Smooth muscle cell (in vitro differentiated cells): ENCODE results near the gene RGL3. TPM values are rescaled to one million over a fixed set of nuclear protein-coding genes. Genes with fewer than 3 reads are reported as not detected.
A peak's percentile ranks its signal among the peaks of the same experiment; 100 is the strongest.

Experiments
- DNase-seq: peaks from one replicate; lab custom pipeline; 2025; ENCODE audit not compliant: unreplicated experiment; lab: John Stamatoyannopoulos, UW
- H2AFZ ChIP-seq: fragments of 200-600 bp; sonication (generic); 2 replicates; pipeline ENCODE4 v1.6.0; 2016; ENCODE audit warnings: antibody characterized with exemption, low read depth, mild to moderate bottlenecking
- H3F3A ChIP-seq: fragments of 200-600 bp; sonication (generic); 2 replicates; pipeline ENCODE4 v1.6.0; 2017; ENCODE audit warnings: antibody characterized with exemption, low read depth
- H3K27ac ChIP-seq: fragments of 200-600 bp; sonication (generic); 2 replicates; pipeline ENCODE4 v1.5.1; 2016; ENCODE audit warnings: low read depth, mild to moderate bottlenecking
- H3K27me3 ChIP-seq: fragments of 200-600 bp; sonication (generic); 2 replicates; pipeline ENCODE4 v1.6.1; 2016; ENCODE audit warnings: low read depth, mild to moderate bottlenecking
- H3K36me3 ChIP-seq: fragments of 200-600 bp; sonication (generic); 2 replicates; pipeline ENCODE4 v1.5.1; 2016; ENCODE audit warnings: low read depth
- H3K4me1 ChIP-seq: fragments of 200-600 bp; sonication (generic); 2 replicates; pipeline ENCODE4 v1.5.1; 2016; ENCODE audit warnings: low read depth
- H3K4me2 ChIP-seq: fragments of 200-600 bp; sonication (generic); 2 replicates; pipeline ENCODE4 v1.6.0; 2016; ENCODE audit warnings: mild to moderate bottlenecking
- H3K4me3 ChIP-seq: fragments of 200-600 bp; sonication (generic); 2 replicates; pipeline ENCODE4 v1.5.1; 2016; ENCODE audit warnings: mild to moderate bottlenecking
- H3K79me2 ChIP-seq: fragments of 200-600 bp; sonication (generic); 2 replicates; pipeline ENCODE4 v1.6.0; 2016; ENCODE audit warnings: low read depth, mild to moderate bottlenecking
- H3K9ac ChIP-seq: fragments of 200-600 bp; sonication (generic); 2 replicates; pipeline ENCODE4 v1.6.0; 2016; ENCODE audit warnings: low read depth
- H3K9me3 ChIP-seq: fragments of 200-600 bp; sonication (generic); replicated peaks from 2 replicates; pipeline ENCODE4 v1.5.1; 2016; ENCODE audit warnings: low read depth
- H4K20me1 ChIP-seq: fragments of 200-600 bp; sonication (generic); 2 replicates; pipeline ENCODE4 v1.6.0; 2016; ENCODE audit warnings: low read depth
- WGBS: methylation state at CpG from one replicate; pipeline ENCODE4 v1.1.7; 2016; ENCODE audit warnings: low lambda C conversion rate; 5-methylcytosine and 5-hydroxymethylcytosine counted together
- polyA plus RNA-seq: library from polyadenylated mRNA; unstranded; fragments of >200 nt; fragmentation: Nextera tagmentation; extraction: Ambion mirVana; gene quantifications from 2 replicates; pipeline ENCODE4 v1.2.1, GENCODE V29; 2016
- total RNA-seq: library from RNA; depleted of rRNA; stranded (reverse); fragments of >200 nt; gene quantifications from 2 replicates; pipeline ENCODE4 v1.2.3, GENCODE V29; 2014
- TF ChIP-seq, protein P1 (sequence below): fragments of 200-600 bp; sonication (generic); IDR thresholded peaks from 2 replicates; pipeline ENCODE4 v1.5.1; 2017; ENCODE audit warnings: borderline replicate concordance, mild to moderate bottlenecking, antibody characterized with exemption; ENCODE audit not compliant: insufficient read depth, poor library complexity, severe bottlenecking

Gene RGL3
- total and polyA plus RNA-seq, 2 experiments from 2014 or later = 5.5 to 6.6 TPM

DNA sequence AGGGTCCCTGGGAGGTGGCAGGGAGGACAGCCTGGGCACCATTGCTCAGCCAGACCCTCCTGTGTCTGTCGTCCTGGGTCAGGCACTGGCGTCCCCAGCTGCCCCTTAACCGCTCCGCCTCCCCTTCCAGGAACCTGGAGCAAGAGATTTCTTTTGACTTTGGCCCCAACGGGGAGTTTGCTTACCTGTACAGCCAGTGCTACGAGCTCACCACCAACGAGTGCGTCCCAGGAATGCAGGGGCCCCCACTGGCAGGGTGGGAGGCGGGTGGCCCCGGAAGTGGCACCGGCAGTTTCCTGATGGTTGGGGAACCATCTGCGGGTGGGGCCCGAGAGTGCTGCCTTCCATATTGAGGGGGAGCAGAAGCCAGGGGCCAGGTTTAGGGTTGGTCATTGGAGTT, 29.3 kb upstream of the RGL3 start:
- Histone ChIP-seq H2AFZ (no peak overlapping the region), H3K27ac (no peak overlapping the region), H3K4me1 (peaks cover 12% of the 10 kb centered on the region), H3K9me3 (no peaks in the 10 kb centered on the region), H3K36me3 (no peaks in the 10 kb centered on the region), H4K20me1 (no peaks in the 10 kb centered on the region), H3K9ac (no peak overlapping the region), H3F3A (no peaks in the 10 kb centered on the region), H3K4me3 (no peak overlapping the region), H3K79me2 (no peaks in the 10 kb centered on the region), H3K27me3 (no peaks in the 10 kb centered on the region), H3K4me2 (no peak overlapping the region)
- no peak for DNase-seq
- TF ChIP-seq, protein P1, sequence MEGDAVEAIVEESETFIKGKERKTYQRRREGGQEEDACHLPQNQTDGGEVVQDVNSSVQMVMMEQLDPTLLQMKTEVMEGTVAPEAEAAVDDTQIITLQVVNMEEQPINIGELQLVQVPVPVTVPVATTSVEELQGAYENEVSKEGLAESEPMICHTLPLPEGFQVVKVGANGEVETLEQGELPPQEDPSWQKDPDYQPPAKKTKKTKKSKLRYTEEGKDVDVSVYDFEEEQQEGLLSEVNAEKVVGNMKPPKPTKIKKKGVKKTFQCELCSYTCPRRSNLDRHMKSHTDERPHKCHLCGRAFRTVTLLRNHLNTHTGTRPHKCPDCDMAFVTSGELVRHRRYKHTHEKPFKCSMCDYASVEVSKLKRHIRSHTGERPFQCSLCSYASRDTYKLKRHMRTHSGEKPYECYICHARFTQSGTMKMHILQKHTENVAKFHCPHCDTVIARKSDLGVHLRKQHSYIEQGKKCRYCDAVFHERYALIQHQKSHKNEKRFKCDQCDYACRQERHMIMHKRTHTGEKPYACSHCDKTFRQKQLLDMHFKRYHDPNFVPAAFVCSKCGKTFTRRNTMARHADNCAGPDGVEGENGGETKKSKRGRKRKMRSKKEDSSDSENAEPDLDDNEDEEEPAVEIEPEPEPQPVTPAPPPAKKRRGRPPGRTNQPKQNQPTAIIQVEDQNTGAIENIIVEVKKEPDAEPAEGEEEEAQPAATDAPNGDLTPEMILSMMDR = no peak
- WGBS = 96% methylated on average over 13 of the region's 13 CpGs

DNA sequence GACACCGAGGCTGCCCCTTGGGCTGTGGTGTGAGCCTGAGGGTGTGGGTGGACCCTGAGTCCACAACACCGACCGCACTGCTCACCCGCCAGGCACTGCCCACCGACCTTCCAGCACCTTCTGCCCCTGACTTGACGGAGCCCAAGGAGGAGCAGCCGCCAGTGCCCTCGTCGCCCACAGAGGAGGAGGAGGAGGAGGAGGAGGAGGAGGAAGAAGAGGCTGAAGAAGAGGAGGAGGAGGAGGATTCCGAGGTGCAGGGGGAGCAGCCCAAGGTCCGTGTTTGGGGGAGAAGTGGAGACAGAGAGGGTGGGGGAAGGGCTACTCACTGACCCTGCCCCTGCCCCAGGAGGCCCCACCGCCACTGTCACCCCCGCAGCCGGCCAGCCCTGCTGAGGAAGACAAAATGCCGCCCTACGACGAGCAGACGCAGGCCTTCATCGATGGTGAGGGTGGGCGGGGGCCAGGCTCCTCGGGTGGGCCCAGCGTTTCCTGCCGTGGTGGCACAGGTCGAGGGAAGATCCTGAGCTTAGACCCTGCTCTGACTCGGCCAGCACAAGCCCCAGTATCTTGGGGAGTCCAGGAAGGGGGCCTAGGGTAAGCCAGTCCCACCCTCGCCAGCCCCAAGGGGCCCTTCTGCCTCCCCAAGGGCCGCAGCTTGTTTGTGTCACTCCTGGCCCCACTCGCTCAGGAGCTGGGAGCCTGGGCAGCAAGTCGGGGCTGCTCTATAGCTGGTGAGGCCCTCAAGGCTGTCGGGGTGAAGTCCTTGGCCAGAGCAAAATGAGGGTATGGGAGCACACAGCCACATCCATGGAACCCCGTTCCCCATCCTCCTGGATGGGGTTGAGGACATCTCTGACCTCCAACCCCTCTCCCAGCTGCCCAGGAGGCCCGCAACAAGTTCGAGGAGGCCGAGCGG, 28.5 kb upstream of the RGL3 start:
- Histone ChIP-seq H2AFZ (no peak overlapping the region), H3K9ac (no peak overlapping the region), H3K27ac (no peak overlapping the region), H3K27me3 (no peaks in the 10 kb centered on the region), H3K4me1 (peaks cover 12% of the 10 kb centered on the region), H4K20me1 (no peaks in the 10 kb centered on the region), H3K4me2 (no peak overlapping the region), H3F3A (no peaks in the 10 kb centered on the region), H3K36me3 (no peaks in the 10 kb centered on the region), H3K79me2 (no peaks in the 10 kb centered on the region), H3K4me3 (no peak overlapping the region), H3K9me3 (no peaks in the 10 kb centered on the region)
- 99% methylated on average over 19 of the region's 35 CpGs for WGBS
- DNase-seq = no peak
- TF ChIP-seq, protein P1 = no peak

DNA sequence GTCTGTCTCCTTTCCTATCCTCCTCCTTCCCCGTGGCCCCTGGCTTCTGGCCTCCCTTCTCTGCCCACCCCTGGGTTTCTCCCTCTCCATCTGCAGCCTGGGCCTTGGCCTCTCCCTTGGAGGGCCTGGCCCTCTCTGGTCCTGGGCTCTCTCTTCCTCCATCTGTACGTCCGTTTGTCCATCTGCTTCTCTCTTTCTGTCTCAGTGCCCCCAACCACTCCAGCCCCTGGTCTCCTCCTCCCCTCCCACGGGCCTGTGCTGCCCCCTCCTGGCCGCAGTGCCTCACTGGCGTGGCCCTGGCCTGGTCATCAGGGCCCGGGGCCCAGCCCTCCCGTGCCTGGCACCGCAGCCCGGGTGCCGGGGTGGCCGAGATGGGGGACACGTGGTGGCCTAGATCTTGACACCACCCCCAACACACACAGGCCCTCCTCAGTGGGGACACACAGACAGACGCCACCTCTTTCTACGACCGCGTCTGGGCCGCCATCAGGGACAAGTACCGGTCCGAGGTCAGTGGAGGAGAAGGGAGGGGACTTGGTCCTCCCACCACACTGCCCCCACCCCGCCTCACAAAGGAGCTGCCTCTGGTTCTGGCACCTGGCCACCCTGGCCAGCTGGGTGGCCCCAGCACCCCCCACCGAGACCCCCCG, 27.7 kb upstream of the RGL3 start:
- H3K4me3 ChIP-seq = no peak overlapping the region
- H3K4me1 ChIP-seq = peaks cover 7% of the 10 kb centered on the region
- H3K27ac ChIP-seq = no peak overlapping the region
- no peaks in the 10 kb centered on the region for H3K36me3 ChIP-seq
- peak; percentile 3 for DNase-seq
- H4K20me1 ChIP-seq = no peaks in the 10 kb centered on the region
- H2AFZ ChIP-seq = no peak overlapping the region
- H3K9ac ChIP-seq = no peak overlapping the region
- no peak overlapping the region for H3K4me2 ChIP-seq
- no peaks in the 10 kb centered on the region for H3K79me2 ChIP-seq
- no peaks in the 10 kb centered on the region for H3K9me3 ChIP-seq
- H3F3A ChIP-seq = no peaks in the 10 kb centered on the region
- TF ChIP-seq, protein P1 = peak; percentile 75
- H3K27me3 ChIP-seq = no peaks in the 10 kb centered on the region
- 86% methylated on average over 19 of the region's 23 CpGs for WGBS
